GM12878 (cell line): ENCODE measurements around the gene CIB2. TPM values are rescaled to one million over a fixed set of nuclear protein-coding genes. Genes with fewer than 3 reads are reported as not detected.

Experiments used
- ATAC-seq: fragments of 200-7000 bp; cut with Tn5 transposase; 3 replicates; pipeline ENCODE4 v1.9.1; 2020; ENCODE audit warnings: mild to moderate bottlenecking, moderate library complexity
- BruUV-seq: library from RNA; stranded (reverse); fragments of 400-500 nt; replicated peaks from 2 replicates; lab custom pipeline; 2021; lab: Mats Ljungman, UMichigan
- CTCF ChIA-PET: fragments of 300-600 bp; sonication (Branson Sonifier 250); formaldehyde crosslinking; extraction: SDS; loops from one replicate; lab custom pipeline; 2021; ENCODE audit warnings: inconsistent platforms; lab: Yijun Ruan, JAX
- POLR2A ChIA-PET: fragments of 350-600 bp; formaldehyde crosslinking; extraction: SDS; loops from one replicate; lab custom pipeline; 2021; ENCODE audit warnings: inconsistent platforms; lab: Charles Lee
- RAD21 ChIA-PET: fragments of 300-600 bp; sonication (Branson Sonifier 250); formaldehyde crosslinking; loops from one replicate; lab custom pipeline; 2023; ENCODE audit warnings: antibody characterized with exemption; ENCODE audit not compliant: unreplicated experiment; lab: Charles Lee
- SMC1A ChIA-PET: fragments of 300-600 bp; sonication (Branson Sonifier 250); formaldehyde crosslinking; loops from one replicate; lab custom pipeline; 2023; ENCODE audit not compliant: unreplicated experiment, uncharacterized antibody; lab: Charles Lee
- DNase-seq: peaks from one replicate; pipeline ENCODE4 v3.0.0-alpha.2; 2011; ENCODE audit warnings: low read depth, low spot score
- FAIRE-seq: peaks from 3 replicates; lab custom pipeline; 2011; peaks lifted over from hg19 to GRCh38; lab: Jason Lieb, UNC
- H2AFZ ChIP-seq: 2 replicates; pipeline ENCODE4 v1.6.0; 2011; ENCODE audit warnings: low read depth, low read length, control low read depth; ENCODE audit not compliant: control insufficient read depth
- H3K27ac ChIP-seq: 2 replicates; pipeline ENCODE4 v1.5.1; 2011; ENCODE audit warnings: control low read depth; ENCODE audit not compliant: control insufficient read depth, insufficient read depth
- H3K27me3 ChIP-seq, 2 experiments: replicated peaks in 1 of 2; 2 replicates each; pipeline versions ENCODE4 v1.6.0 to v1.6.1; 2011; ENCODE audit warnings: low read length in 1 of 2; ENCODE audit not compliant: control insufficient read depth in 2 of 2, insufficient read depth in 2 of 2
- H3K36me3 ChIP-seq, 2 experiments: 2 replicates each; pipeline ENCODE4 v1.5.1; 2011; ENCODE audit warnings: low read length in 1 of 2; ENCODE audit not compliant: control insufficient read depth in 2 of 2, insufficient read depth in 2 of 2
- H3K4me1 ChIP-seq: 2 replicates; pipeline ENCODE4 v1.6.1; 2011; ENCODE audit warnings: mild to moderate bottlenecking, low read length, moderate library complexity, mixed read lengths; ENCODE audit not compliant: control insufficient read depth, insufficient read depth
- H3K4me2 ChIP-seq: 2 replicates; pipeline ENCODE4 v1.6.0; 2011; ENCODE audit warnings: control low read depth; ENCODE audit not compliant: control insufficient read depth, insufficient read depth
- H3K4me3 ChIP-seq: fragments of 200-600 bp; sonication (generic); 2 replicates; pipeline ENCODE4 v1.5.1; 2016
- H3K79me2 ChIP-seq: 2 replicates; pipeline ENCODE4 v1.6.0; 2011; ENCODE audit warnings: low read length; ENCODE audit not compliant: control insufficient read depth, insufficient read depth
- H3K9ac ChIP-seq: 2 replicates; pipeline ENCODE4 v1.8.0; 2011; ENCODE audit warnings: low read length, control low read depth, mixed read lengths; ENCODE audit not compliant: control insufficient read depth, insufficient read depth
- H3K9me3 ChIP-seq: replicated peaks from 3 replicates; pipeline ENCODE4 v1.5.1; 2011; ENCODE audit warnings: mild to moderate bottlenecking, low read length; ENCODE audit not compliant: control insufficient read depth, insufficient read depth
- H4K20me1 ChIP-seq: 2 replicates; pipeline ENCODE4 v1.6.0; 2011; ENCODE audit not compliant: control insufficient read depth, insufficient read depth
- ASH2L ChIP-seq: fragments of 300-600, 200-600 bp; sonication (generic); IDR thresholded peaks from 2 replicates; pipeline ENCODE4 v1.6.1; 2017; ENCODE audit warnings: low read depth, mild to moderate bottlenecking, borderline replicate concordance
- CBX3 ChIP-seq: fragments of 200-600 bp; sonication (generic); IDR thresholded peaks from 2 replicates; pipeline ENCODE4 v1.6.1; 2016; ENCODE audit warnings: low read depth, borderline replicate concordance
- CEBPB ChIP-seq, 2 experiments: fragments of 150-350 bp in 1 of 2; IDR thresholded peaks; 2 replicates each; pipeline ENCODE4 v1.6.1; 2012 to 2014; ENCODE audit warnings: low read depth in 2 of 2, low read length in 2 of 2, borderline replicate concordance in 1 of 2, inconsistent platforms in 1 of 2
- E4F1 ChIP-seq: fragments of 450-650 bp; IDR thresholded peaks from 2 replicates; pipeline ENCODE4 v1.6.1; 2018; ENCODE audit warnings: borderline replicate concordance, mild to moderate bottlenecking; ENCODE audit not compliant: partially characterized antibody
- EED ChIP-seq: sonication (generic); IDR thresholded peaks from 2 replicates; pipeline ENCODE4 v1.6.1; 2016; ENCODE audit warnings: antibody characterized with exemption, low read depth
- EP300 ChIP-seq, 2 experiments: fragments of 150-350 bp in 1 of 2; IDR thresholded peaks; 2 replicates each; pipeline ENCODE4 v1.6.1; 2011 to 2012; ENCODE audit warnings: low read depth in 2 of 2, low read length in 2 of 2, borderline replicate concordance in 1 of 2, improper control_type of control experiment in 1 of 2, inconsistent platforms in 1 of 2; ENCODE audit not compliant: control insufficient read depth in 1 of 2
- FOS ChIP-seq: IDR thresholded peaks from 3 replicates; pipeline ENCODE4 v1.6.1; 2011; ENCODE audit warnings: borderline replicate concordance; ENCODE audit not compliant: insufficient read length; ENCODE audit errors: extremely low read depth
- NFIC ChIP-seq: IDR thresholded peaks from 2 replicates; pipeline ENCODE4 v1.6.1; 2012; ENCODE audit warnings: low read depth, mild to moderate bottlenecking, inconsistent platforms, low read length, moderate library complexity
- RUNX3 ChIP-seq: IDR thresholded peaks from 2 replicates; pipeline ENCODE4 v1.6.1; 2012; ENCODE audit warnings: low read length, inconsistent platforms
- WRNIP1 ChIP-seq: IDR thresholded peaks from 2 replicates; pipeline ENCODE4 v1.6.1; 2011; ENCODE audit warnings: low read depth, low read length, improper control_type of control experiment, borderline replicate concordance
- ZBED1 ChIP-seq: IDR thresholded peaks from 2 replicates; pipeline ENCODE4 v1.6.1; 2016; ENCODE audit warnings: borderline replicate concordance
- ZNF622 ChIP-seq: fragments of 450-650 bp; IDR thresholded peaks from 2 replicates; pipeline ENCODE4 v1.6.1; 2017; ENCODE audit warnings: mild to moderate bottlenecking, inconsistent platforms
- ZSCAN29 ChIP-seq: fragments of 450-650 bp; IDR thresholded peaks from 2 replicates; pipeline ENCODE4 v1.6.1; 2017; ENCODE audit warnings: mild to moderate bottlenecking, moderate library complexity
- WGBS: methylation state at CpG from one replicate; pipeline ENCODE4 v1.1.6; 2016; ENCODE audit warnings: low lambda C conversion rate; ENCODE audit not compliant: insufficient replicate concordance, insufficient coverage; ENCODE audit errors: missing lambda C conversion rate; 5-methylcytosine and 5-hydroxymethylcytosine counted together
- in situ Hi-C: fragments of 300-500 bp; cut with MboI; formaldehyde crosslinking; loops from 9 replicates; pipeline ENCODE4 v1.14.3; 2018; ENCODE audit warnings: mixed read lengths
- intact Hi-C: fragments of 100-400 bp; cut with micrococcal nuclease; formaldehyde crosslinking; loops from one replicate; pipeline ENCODE4 v1.14.2; 2022; ENCODE audit not compliant: unreplicated experiment
- polyA plus RNA-seq, 11 experiments: library from polyadenylated mRNA; depleted of rRNA in 4 of 11; unstranded in 6 of 11; stranded (reverse) in 5 of 11; fragments of >200 nt; fragmentation: Nextera tagmentation in 4 of 11; fragmentation: Illumina TruSeq in 1 of 11; extraction: Ambion mirVana in 4 of 11; extraction: Trizol in 1 of 11; gene quantifications; 1 replicate in 1 of 11; 2 replicates in 10 of 11; pipeline versions ENCODE4 v1.2.1 to v1.2.3, GENCODE V29; 2011 to 2016; ENCODE audit warnings: inconsistent platforms in 2 of 11, missing spikeins in 2 of 11, low read depth in 1 of 11
- total RNA-seq, 4 experiments: library from RNA; depleted of rRNA in 3 of 4; stranded (reverse); fragments of >200 nt in 3 of 4; fragmentation: Illumina TruSeq in 1 of 4; extraction: Trizol in 1 of 4; gene quantifications; 2 replicates each; pipeline versions ENCODE4 v1.2.1 to v1.2.3, GENCODE V29; 2013 to 2021
- TF ChIP-seq, protein P1 (sequence below): fragments of 450-650 bp; IDR thresholded peaks from 2 replicates; pipeline ENCODE4 v1.6.1; 2016; ENCODE audit warnings: mild to moderate bottlenecking, moderate library complexity, borderline replicate concordance

Gene CIB2
- total and polyA plus RNA-seq, 10 of the 15 experiments (the other 5 are each of a cell fraction or from before 2014, with no cell fraction given): 0.56 to 12.1 (median 7.1) TPM

GRCh38 chr15:78127882-78128281 is 3.4 kb downstream of the CIB2 start (continued):
- TF ChIP-seq ZSCAN29: no peak
- no peak for TF ChIP-seq WRNIP1
- no peak for TF ChIP-seq FOS

DNA sequence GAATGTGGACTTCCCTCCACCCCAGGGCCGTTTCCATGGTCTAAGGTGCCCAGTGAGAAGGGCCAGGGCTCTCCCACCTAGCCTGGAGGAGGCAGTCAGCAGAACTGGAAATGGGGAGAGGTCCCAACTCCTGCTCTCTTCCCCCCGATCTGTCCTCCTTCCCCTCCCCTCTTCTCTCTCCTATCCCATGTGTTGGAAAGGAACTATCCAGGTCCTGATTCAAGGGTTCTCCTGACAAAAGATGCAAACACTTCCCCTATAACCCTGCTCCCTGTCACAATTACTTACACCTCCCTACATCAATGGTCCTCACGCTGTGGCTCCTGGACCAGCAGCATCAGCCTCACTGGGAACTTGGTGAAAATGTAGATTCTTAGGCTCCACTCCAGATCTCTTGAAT is 6.0 kb downstream of the CIB2 start:
- Histone ChIP-seq H3K79me2 (no peaks in the 10 kb centered on the region), H3K27me3 (no peaks in the 10 kb centered on the region), H4K20me1 (no peaks in the 10 kb centered on the region), H3K9me3 (no peaks in the 10 kb centered on the region), H3K4me1 (no peaks in the 10 kb centered on the region), H3K9ac (no peak overlapping the region), H2AFZ (no peak overlapping the region), H3K4me3 (no peak overlapping the region), H3K4me2 (no peak overlapping the region), H3K27ac (no peak overlapping the region), H3K36me3 (no peaks in the 10 kb centered on the region)
- 23% methylated on average over 3 of the region's 3 CpGs for WGBS
- no TSS peak for BruUV-seq
- FAIRE-seq: no peak
- ChIA-PET POLR2A (no interaction called here), SMC1A (no interaction called here), RAD21 (interaction anchor here (0.6 to 3.1 kb wide), 3 partner anchors 8 to 71 kb away, joined by 3 to 16 read pairs (median 5); no protein-coding TSS in a partner anchor), CTCF (interaction anchor here (1.0 to 7.0 kb wide), 3 partner anchors 70 to 116 kb away, joined by 6 to 200 read pairs (median 20); no protein-coding TSS in a partner anchor)
- intact Hi-C loops: no loop called here
- in situ Hi-C loops: no loop called here
- ATAC-seq: no peak
- DNase-seq: no peak
- TF ChIP-seq ASH2L (no peak), EP300 (IDR thresholded peaks at IDR 0.05; ENCODE audit: borderline replicate concordance in 1 of 2, control insufficient read depth in 1 of 2, low read depth in 2 of 2, low read length in 2 of 2) (no peak), NFIC (no peak), EED (no peak), E4F1 (no peak), ZNF622 (no peak), ZBED1 (no peak), RUNX3 (no peak), CEBPB (IDR thresholded peaks at IDR 0.05; ENCODE audit: borderline replicate concordance in 1 of 2, low read depth in 2 of 2, low read length in 2 of 2) (no peak), CBX3 (no peak)
- TF ChIP-seq, protein P1, sequence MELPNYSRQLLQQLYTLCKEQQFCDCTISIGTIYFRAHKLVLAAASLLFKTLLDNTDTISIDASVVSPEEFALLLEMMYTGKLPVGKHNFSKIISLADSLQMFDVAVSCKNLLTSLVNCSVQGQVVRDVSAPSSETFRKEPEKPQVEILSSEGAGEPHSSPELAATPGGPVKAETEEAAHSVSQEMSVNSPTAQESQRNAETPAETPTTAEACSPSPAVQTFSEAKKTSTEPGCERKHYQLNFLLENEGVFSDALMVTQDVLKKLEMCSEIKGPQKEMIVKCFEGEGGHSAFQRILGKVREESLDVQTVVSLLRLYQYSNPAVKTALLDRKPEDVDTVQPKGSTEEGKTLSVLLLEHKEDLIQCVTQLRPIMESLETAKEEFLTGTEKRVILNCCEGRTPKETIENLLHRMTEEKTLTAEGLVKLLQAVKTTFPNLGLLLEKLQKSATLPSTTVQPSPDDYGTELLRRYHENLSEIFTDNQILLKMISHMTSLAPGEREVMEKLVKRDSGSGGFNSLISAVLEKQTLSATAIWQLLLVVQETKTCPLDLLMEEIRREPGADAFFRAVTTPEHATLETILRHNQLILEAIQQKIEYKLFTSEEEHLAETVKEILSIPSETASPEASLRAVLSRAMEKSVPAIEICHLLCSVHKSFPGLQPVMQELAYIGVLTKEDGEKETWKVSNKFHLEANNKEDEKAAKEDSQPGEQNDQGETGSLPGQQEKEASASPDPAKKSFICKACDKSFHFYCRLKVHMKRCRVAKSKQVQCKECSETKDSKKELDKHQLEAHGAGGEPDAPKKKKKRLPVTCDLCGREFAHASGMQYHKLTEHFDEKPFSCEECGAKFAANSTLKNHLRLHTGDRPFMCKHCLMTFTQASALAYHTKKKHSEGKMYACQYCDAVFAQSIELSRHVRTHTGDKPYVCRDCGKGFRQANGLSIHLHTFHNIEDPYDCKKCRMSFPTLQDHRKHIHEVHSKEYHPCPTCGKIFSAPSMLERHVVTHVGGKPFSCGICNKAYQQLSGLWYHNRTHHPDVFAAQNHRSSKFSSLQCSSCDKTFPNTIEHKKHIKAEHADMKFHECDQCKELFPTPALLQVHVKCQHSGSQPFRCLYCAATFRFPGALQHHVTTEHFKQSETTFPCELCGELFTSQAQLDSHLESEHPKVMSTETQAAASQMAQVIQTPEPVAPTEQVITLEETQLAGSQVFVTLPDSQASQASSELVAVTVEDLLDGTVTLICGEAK: no peak
